H1 (cell line): ENCODE measurements around the gene NFATC1. TPM values are rescaled to one million over a fixed set of nuclear protein-coding genes. Genes with fewer than 3 reads are reported as not detected.

ENCODE experiments used
- ATF3 ChIP-seq: IDR thresholded peaks from 2 replicates; pipeline ENCODE4 v1.6.1; 2011; ENCODE audit warnings: low read depth, mild to moderate bottlenecking, low read length; ENCODE audit not compliant: insufficient read depth
- GTF2F1 ChIP-seq: IDR thresholded peaks from 2 replicates; pipeline ENCODE4 v1.6.1; 2012; ENCODE audit warnings: low read depth, low read length, improper control_type of control experiment, borderline replicate concordance
- JUND ChIP-seq: IDR thresholded peaks from 2 replicates; pipeline ENCODE4 v1.6.1; 2011; ENCODE audit warnings: mild to moderate bottlenecking, improper control_type of control experiment, low read length
- MAFK ChIP-seq: IDR thresholded peaks from 2 replicates; pipeline ENCODE4 v1.6.1; 2012; ENCODE audit warnings: low read depth, mild to moderate bottlenecking, improper control_type of control experiment, low read length
- RFX5 ChIP-seq: IDR thresholded peaks from 2 replicates; pipeline ENCODE4 v1.6.1; 2011; ENCODE audit warnings: low read depth, low read length, improper control_type of control experiment, borderline replicate concordance
- SIRT6 ChIP-seq: IDR thresholded peaks from one replicate; pipeline ENCODE4 v1.7.1; 2012; ENCODE audit warnings: low read length, inconsistent platforms
- SRF ChIP-seq: IDR thresholded peaks from 2 replicates; pipeline ENCODE4 v1.6.1; 2011; ENCODE audit warnings: mild to moderate bottlenecking, low read depth, low read length, moderate library complexity
- TAF7 ChIP-seq: optimal IDR thresholded peaks from 2 replicates; pipeline ENCODE3; 2011; ENCODE audit warnings: low read depth, mild to moderate bottlenecking, inconsistent platforms, low read length, moderate library complexity, borderline replicate concordance
- polyA plus RNA-seq, 7 experiments: library from polyadenylated mRNA; depleted of rRNA in 3 of 7; stranded (reverse) in 5 of 7; unstranded in 2 of 7; fragments of >200 nt in 5 of 7; fragments of 200-250 nt in 2 of 7; gene quantifications; 1 replicate in 5 of 7; 2 replicates in 1 of 7; 4 replicates in 1 of 7; pipeline versions ENCODE4 v1.2.1 to v1.2.3, GENCODE V29; 2011 to 2013; ENCODE audit warnings: missing spikeins in 2 of 7, mixed read lengths in 2 of 7
- total RNA-seq: library from RNA; stranded (reverse); fragmentation: NEBNext Ultra II Directional; extraction: Animal tissue kit (Norgen Biotek cat#: 25700); gene quantifications from 2 replicates; pipeline ENCODE4 v1.2.1, GENCODE V29; 2021
- TF ChIP-seq, protein P1 (sequence below): fragments of 300-600 bp; sonication (generic); IDR thresholded peaks from 2 replicates; pipeline ENCODE4 v1.7.1; 2012; ENCODE audit warnings: low read length, moderate library complexity, mild to moderate bottlenecking, inconsistent platforms; ENCODE audit not compliant: insufficient replicate concordance
- TF ChIP-seq, protein P2 (sequence below): IDR thresholded peaks from 2 replicates; pipeline ENCODE4 v1.6.1; 2012; ENCODE audit warnings: low read length, inconsistent platforms

The NFATC1 gene
- total and polyA plus RNA-seq, 2 of the 8 experiments (the other 6 are each of a cell fraction or from before 2014, with no cell fraction given) = 2.0 to 6.6 TPM

GRCh38 chr18:79560861-79561210 is 165.1 kb downstream of the NFATC1 start (continued):
- TF ChIP-seq, protein P1, sequence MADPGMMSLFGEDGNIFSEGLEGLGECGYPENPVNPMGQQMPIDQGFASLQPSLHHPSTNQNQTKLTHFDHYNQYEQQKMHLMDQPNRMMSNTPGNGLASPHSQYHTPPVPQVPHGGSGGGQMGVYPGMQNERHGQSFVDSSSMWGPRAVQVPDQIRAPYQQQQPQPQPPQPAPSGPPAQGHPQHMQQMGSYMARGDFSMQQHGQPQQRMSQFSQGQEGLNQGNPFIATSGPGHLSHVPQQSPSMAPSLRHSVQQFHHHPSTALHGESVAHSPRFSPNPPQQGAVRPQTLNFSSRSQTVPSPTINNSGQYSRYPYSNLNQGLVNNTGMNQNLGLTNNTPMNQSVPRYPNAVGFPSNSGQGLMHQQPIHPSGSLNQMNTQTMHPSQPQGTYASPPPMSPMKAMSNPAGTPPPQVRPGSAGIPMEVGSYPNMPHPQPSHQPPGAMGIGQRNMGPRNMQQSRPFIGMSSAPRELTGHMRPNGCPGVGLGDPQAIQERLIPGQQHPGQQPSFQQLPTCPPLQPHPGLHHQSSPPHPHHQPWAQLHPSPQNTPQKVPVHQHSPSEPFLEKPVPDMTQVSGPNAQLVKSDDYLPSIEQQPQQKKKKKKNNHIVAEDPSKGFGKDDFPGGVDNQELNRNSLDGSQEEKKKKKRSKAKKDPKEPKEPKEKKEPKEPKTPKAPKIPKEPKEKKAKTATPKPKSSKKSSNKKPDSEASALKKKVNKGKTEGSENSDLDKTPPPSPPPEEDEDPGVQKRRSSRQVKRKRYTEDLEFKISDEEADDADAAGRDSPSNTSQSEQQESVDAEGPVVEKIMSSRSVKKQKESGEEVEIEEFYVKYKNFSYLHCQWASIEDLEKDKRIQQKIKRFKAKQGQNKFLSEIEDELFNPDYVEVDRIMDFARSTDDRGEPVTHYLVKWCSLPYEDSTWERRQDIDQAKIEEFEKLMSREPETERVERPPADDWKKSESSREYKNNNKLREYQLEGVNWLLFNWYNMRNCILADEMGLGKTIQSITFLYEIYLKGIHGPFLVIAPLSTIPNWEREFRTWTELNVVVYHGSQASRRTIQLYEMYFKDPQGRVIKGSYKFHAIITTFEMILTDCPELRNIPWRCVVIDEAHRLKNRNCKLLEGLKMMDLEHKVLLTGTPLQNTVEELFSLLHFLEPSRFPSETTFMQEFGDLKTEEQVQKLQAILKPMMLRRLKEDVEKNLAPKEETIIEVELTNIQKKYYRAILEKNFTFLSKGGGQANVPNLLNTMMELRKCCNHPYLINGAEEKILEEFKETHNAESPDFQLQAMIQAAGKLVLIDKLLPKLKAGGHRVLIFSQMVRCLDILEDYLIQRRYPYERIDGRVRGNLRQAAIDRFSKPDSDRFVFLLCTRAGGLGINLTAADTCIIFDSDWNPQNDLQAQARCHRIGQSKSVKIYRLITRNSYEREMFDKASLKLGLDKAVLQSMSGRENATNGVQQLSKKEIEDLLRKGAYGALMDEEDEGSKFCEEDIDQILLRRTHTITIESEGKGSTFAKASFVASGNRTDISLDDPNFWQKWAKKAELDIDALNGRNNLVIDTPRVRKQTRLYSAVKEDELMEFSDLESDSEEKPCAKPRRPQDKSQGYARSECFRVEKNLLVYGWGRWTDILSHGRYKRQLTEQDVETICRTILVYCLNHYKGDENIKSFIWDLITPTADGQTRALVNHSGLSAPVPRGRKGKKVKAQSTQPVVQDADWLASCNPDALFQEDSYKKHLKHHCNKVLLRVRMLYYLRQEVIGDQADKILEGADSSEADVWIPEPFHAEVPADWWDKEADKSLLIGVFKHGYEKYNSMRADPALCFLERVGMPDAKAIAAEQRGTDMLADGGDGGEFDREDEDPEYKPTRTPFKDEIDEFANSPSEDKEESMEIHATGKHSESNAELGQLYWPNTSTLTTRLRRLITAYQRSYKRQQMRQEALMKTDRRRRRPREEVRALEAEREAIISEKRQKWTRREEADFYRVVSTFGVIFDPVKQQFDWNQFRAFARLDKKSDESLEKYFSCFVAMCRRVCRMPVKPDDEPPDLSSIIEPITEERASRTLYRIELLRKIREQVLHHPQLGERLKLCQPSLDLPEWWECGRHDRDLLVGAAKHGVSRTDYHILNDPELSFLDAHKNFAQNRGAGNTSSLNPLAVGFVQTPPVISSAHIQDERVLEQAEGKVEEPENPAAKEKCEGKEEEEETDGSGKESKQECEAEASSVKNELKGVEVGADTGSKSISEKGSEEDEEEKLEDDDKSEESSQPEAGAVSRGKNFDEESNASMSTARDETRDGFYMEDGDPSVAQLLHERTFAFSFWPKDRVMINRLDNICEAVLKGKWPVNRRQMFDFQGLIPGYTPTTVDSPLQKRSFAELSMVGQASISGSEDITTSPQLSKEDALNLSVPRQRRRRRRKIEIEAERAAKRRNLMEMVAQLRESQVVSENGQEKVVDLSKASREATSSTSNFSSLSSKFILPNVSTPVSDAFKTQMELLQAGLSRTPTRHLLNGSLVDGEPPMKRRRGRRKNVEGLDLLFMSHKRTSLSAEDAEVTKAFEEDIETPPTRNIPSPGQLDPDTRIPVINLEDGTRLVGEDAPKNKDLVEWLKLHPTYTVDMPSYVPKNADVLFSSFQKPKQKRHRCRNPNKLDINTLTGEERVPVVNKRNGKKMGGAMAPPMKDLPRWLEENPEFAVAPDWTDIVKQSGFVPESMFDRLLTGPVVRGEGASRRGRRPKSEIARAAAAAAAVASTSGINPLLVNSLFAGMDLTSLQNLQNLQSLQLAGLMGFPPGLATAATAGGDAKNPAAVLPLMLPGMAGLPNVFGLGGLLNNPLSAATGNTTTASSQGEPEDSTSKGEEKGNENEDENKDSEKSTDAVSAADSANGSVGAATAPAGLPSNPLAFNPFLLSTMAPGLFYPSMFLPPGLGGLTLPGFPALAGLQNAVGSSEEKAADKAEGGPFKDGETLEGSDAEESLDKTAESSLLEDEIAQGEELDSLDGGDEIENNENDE = no peak
- TF ChIP-seq TAF7 (no peak), JUND (no peak), RFX5 (no peak), SRF (no peak), SIRT6 (no peak), ATF3 (no peak), MAFK (no peak), GTF2F1 (no peak)
- TF ChIP-seq, protein P2, sequence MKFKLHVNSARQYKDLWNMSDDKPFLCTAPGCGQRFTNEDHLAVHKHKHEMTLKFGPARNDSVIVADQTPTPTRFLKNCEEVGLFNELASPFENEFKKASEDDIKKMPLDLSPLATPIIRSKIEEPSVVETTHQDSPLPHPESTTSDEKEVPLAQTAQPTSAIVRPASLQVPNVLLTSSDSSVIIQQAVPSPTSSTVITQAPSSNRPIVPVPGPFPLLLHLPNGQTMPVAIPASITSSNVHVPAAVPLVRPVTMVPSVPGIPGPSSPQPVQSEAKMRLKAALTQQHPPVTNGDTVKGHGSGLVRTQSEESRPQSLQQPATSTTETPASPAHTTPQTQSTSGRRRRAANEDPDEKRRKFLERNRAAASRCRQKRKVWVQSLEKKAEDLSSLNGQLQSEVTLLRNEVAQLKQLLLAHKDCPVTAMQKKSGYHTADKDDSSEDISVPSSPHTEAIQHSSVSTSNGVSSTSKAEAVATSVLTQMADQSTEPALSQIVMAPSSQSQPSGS = no peak
